GM21528 (cell line): ENCODE measurements around the gene SAMMSON.

Experiments
- ATAC-seq: cut with Tn5 transposase; IDR thresholded peaks from one replicate; pipeline ENCODE4 v1.9.1; 2021; ENCODE audit warnings: mild to moderate bottlenecking, moderate library complexity; ENCODE audit not compliant: unreplicated experiment, low FRiP score

Gene SAMMSON

GRCh38 chr3:69999140-70000027, at the start of gene SAMMSON:
TSS of gene SAMMSON (plus strand) at chr3:69999733.
- no peak for ATAC-seq

GRCh38 chr3:69951616-69952015, 47.9 kb upstream of the SAMMSON start:
- no peak for ATAC-seq

- ATAC-seq, result no peak
These were observed 40.0 kb upstream of the SAMMSON start for GRCh38 chr3:69959581-69959980.

GRCh38 chr3:69961706-69962439, 37.7 kb upstream of the SAMMSON start:
- ATAC-seq, result no peak

GRCh38 chr3:69963643-69964042, 35.9 kb upstream of the SAMMSON start:
- no peak for ATAC-seq

- no peak for ATAC-seq
These were observed 32.4 kb upstream of the SAMMSON start for GRCh38 chr3:69967156-69967555.

- ATAC-seq, result no peak
These were observed 28.7 kb upstream of the SAMMSON start for GRCh38 chr3:69970827-69971226.

GRCh38 chr3:69972672-69973071, 26.9 kb upstream of the SAMMSON start:
- no peak for ATAC-seq

GRCh38 chr3:69976021-69976420, 23.5 kb upstream of the SAMMSON start:
- no peak for ATAC-seq

- ATAC-seq, result no peak
These were observed 15.8 kb upstream of the SAMMSON start for GRCh38 chr3:69983546-69984265.

GRCh38 chr3:69985266-69985665, 14.3 kb upstream of the SAMMSON start:
- ATAC-seq, result no peak

- no peak for ATAC-seq
These were observed 13.1 kb upstream of the SAMMSON start for GRCh38 chr3:69986419-69986818.

- no peak for ATAC-seq
These were observed 11.7 kb upstream of the SAMMSON start for GRCh38 chr3:69987833-69988232.

GRCh38 chr3:69993757-69994156, 5.8 kb upstream of the SAMMSON start:
- ATAC-seq, result no peak

- ATAC-seq, result no peak
These were observed 4.6 kb upstream of the SAMMSON start for GRCh38 chr3:69994919-69995318.

GRCh38 chr3:69997631-69998307, 1.8 kb upstream of the SAMMSON start:
- ATAC-seq, result no peak

- ATAC-seq, result no peak
These were observed 784 bp upstream of the SAMMSON start for GRCh38 chr3:69998759-69999139.

- no peak for ATAC-seq
These were observed 486 bp downstream of the SAMMSON start for GRCh38 chr3:70000028-70000410.

GRCh38 chr3:70000563-70001081, 1.1 kb downstream of the SAMMSON start:
- no peak for ATAC-seq

- no peak for ATAC-seq
These were observed 3.6 kb downstream of the SAMMSON start for GRCh38 chr3:70003119-70003518.
